ENCODE measurements around the gene MRPL53. TPM values are rescaled to one million over a fixed set of nuclear protein-coding genes. Genes with fewer than 3 reads are reported as not detected.
A peak's percentile ranks its signal among the peaks of the same experiment; 100 is the strongest.

The MRPL53 gene
- total and polyA plus RNA-seq, 2 of the 13 experiments (the other 11 are each of a cell fraction or from before 2014, with no cell fraction given): 34.3 to 51.9 TPM

DNA sequence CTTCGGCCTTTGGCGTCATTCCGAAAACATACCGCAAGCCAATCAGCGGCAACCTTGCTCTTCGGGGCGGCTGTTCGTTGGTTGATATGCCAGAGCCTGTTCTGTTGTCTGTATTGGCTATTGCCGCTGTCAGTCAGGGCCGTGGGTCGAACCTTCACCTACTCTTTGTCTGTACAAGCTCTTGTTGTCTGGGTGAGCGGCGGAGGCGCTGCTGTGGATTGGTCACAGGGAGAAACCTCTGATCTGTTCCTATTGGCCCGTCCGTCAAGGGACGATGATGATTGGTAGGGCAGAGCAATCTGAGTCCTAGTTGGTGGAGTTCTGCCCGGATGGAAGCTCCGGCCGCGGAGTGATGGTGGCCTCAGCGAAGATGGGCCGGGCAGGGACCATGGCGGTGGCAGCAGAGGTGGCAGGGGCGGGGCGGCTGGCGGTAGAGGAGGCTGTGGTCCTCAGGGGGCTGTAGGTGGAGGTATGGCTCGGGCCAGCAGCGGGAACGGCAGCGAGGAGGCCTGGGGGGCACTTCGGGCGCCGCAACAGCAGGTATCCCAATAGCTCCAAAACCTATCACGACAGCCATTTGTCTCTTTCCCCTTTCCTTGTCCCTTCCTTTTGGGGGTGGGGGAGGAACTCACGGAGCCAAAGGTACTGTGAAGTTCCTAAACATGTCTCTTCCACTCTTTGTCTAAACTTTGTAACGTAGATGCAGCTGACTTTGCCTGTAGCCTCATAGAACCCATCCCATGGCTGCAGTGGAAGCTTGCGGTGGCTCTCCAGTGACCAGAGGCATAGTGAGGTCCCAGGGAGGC lies 14.1 kb downstream of the MRPL53 start, which contains the start of gene WBP1 (continued):
- TF ChIP-seq, protein P1, sequence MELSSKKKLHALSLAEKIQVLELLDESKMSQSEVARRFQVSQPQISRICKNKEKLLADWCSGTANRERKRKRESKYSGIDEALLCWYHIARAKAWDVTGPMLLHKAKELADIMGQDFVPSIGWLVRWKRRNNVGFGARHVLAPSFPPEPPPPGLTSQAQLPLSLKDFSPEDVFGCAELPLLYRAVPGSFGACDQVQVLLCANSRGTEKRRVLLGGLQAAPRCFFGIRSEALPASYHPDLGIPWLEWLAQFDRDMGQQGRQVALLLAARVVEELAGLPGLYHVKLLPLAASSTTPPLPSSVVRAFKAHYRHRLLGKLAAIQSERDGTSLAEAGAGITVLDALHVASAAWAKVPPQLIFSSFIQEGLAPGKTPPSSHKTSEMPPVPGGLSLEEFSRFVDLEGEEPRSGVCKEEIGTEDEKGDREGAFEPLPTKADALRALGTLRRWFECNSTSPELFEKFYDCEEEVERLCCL (CRISPR knock-in tag; IDR thresholded peaks at IDR 0.05; ENCODE audit: borderline replicate concordance): no peak
- TF ChIP-seq ZNF598 (CRISPR knock-in tag; IDR thresholded peaks at IDR 0.05; ENCODE audit: borderline replicate concordance) (0 out of 2 replicates have a peak, but pooled peaks have one; percentile 44), FOXA1 (IDR thresholded peaks at IDR 0.05) (no peak), FOXA1 (CRISPR knock-in tag; IDR thresholded peaks at IDR 0.05) (no peak; the same call in 1 of the 2 replicates), ZNF343 (CRISPR knock-in tag; IDR thresholded peaks at IDR 0.05) (0 out of 2 replicates have a peak, but pooled peaks have one; percentile 12), TBX2 (CRISPR knock-in tag; IDR thresholded peaks at IDR 0.05; ENCODE audit: borderline replicate concordance) (peak; percentile 62), GFI1 (CRISPR knock-in tag; IDR thresholded peaks at IDR 0.05; ENCODE audit: borderline replicate concordance) (peak; percentile 77; the same call in 1 of the 2 replicates), ZNF232 (CRISPR knock-in tag; IDR thresholded peaks at IDR 0.05; ENCODE audit: borderline replicate concordance) (no peak), SMAD9 (CRISPR knock-in tag; IDR thresholded peaks at IDR 0.05) (no peak), CHD2 (IDR thresholded peaks at IDR 0.05; ENCODE audit: low read depth, low read length) (peak; percentile 63; the same call in 1 of the 2 replicates), IRF2 (CRISPR knock-in tag; IDR thresholded peaks at IDR 0.05) (peak; percentile 14; the same call in 1 of the 2 replicates), FOSL1 (CRISPR knock-in tag; IDR thresholded peaks at IDR 0.05; ENCODE audit: borderline replicate concordance) (no peak), RXRB (CRISPR knock-in tag; IDR thresholded peaks at IDR 0.05; ENCODE audit: borderline replicate concordance) (peak; percentile 42; the same call in 1 of the 2 replicates), KMT2B (CRISPR knock-in tag; IDR thresholded peaks at IDR 0.05) (no peak), NR2F1 (CRISPR knock-in tag; IDR thresholded peaks at IDR 0.05) (no peak), CENPBD1 (CRISPR knock-in tag; IDR thresholded peaks at IDR 0.05; ENCODE audit: borderline replicate concordance, low read depth) (no peak), KAT7 (CRISPR knock-in tag; IDR thresholded peaks at IDR 0.05; ENCODE audit: borderline replicate concordance) (no peak), SAP130 (CRISPR knock-in tag; IDR thresholded peaks at IDR 0.05; ENCODE audit: low read depth) (peak; percentile 71), ZNF335 (CRISPR knock-in tag; IDR thresholded peaks at IDR 0.05) (0 out of 2 replicates have a peak, but pooled peaks have one; percentile 13), GABPA (IDR thresholded peaks at IDR 0.05; ENCODE audit: low read depth, low read length) (no peak), GABPA (CRISPR knock-in tag; IDR thresholded peaks at IDR 0.05; ENCODE audit: low read depth) (peak; percentile 76; the same call in 1 of the 2 replicates), ZNF296 (CRISPR knock-in tag; conservative IDR thresholded peaks at IDR 0.05) (no peak)
- TF ChIP-seq, protein P2, sequence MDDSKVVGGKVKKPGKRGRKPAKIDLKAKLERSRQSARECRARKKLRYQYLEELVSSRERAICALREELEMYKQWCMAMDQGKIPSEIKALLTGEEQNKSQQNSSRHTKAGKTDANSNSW (CRISPR knock-in tag; IDR thresholded peaks at IDR 0.05; ENCODE audit: borderline replicate concordance): peak; percentile 86; the same call in 1 of the 2 replicates
- TF ChIP-seq, protein P3, sequence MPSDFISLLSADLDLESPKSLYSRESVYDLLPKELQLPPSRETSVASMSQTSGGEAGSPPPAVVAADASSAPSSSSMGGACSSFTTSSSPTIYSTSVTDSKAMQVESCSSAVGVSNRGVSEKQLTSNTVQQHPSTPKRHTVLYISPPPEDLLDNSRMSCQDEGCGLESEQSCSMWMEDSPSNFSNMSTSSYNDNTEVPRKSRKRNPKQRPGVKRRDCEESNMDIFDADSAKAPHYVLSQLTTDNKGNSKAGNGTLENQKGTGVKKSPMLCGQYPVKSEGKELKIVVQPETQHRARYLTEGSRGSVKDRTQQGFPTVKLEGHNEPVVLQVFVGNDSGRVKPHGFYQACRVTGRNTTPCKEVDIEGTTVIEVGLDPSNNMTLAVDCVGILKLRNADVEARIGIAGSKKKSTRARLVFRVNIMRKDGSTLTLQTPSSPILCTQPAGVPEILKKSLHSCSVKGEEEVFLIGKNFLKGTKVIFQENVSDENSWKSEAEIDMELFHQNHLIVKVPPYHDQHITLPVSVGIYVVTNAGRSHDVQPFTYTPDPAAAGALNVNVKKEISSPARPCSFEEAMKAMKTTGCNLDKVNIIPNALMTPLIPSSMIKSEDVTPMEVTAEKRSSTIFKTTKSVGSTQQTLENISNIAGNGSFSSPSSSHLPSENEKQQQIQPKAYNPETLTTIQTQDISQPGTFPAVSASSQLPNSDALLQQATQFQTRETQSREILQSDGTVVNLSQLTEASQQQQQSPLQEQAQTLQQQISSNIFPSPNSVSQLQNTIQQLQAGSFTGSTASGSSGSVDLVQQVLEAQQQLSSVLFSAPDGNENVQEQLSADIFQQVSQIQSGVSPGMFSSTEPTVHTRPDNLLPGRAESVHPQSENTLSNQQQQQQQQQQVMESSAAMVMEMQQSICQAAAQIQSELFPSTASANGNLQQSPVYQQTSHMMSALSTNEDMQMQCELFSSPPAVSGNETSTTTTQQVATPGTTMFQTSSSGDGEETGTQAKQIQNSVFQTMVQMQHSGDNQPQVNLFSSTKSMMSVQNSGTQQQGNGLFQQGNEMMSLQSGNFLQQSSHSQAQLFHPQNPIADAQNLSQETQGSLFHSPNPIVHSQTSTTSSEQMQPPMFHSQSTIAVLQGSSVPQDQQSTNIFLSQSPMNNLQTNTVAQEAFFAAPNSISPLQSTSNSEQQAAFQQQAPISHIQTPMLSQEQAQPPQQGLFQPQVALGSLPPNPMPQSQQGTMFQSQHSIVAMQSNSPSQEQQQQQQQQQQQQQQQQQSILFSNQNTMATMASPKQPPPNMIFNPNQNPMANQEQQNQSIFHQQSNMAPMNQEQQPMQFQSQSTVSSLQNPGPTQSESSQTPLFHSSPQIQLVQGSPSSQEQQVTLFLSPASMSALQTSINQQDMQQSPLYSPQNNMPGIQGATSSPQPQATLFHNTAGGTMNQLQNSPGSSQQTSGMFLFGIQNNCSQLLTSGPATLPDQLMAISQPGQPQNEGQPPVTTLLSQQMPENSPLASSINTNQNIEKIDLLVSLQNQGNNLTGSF (CRISPR knock-in tag; IDR thresholded peaks at IDR 0.05): peak; percentile 23; the same call in 1 of the 2 replicates

Data from HepG2 (cell line).